ENCODE results near the gene BEND4.
A peak's percentile ranks its signal among the peaks of the same experiment; 100 is the strongest.

The BEND4 gene

GRCh38 chr4:42101446-42101975 is 50.9 kb downstream of the BEND4 start:
- peak; percentile 21 for DNase-seq

- DNase-seq: no peak
These were observed 64.1 kb downstream of the BEND4 start for GRCh38 chr4:42088386-42088785.

- DNase-seq: peak; percentile 32
These were observed 68.6 kb downstream of the BEND4 start for GRCh38 chr4:42083816-42084215.

- DNase-seq: no peak
These were observed 72.1 kb downstream of the BEND4 start for GRCh38 chr4:42080306-42080705.

GRCh38 chr4:42078184-42078801 is 74.2 kb downstream of the BEND4 start:
- DNase-seq: no peak

- no peak for DNase-seq
These were observed 78.2 kb downstream of the BEND4 start for GRCh38 chr4:42074294-42074693.

GRCh38 chr4:42070463-42070862 is 82.0 kb downstream of the BEND4 start:
- no peak for DNase-seq

GRCh38 chr4:42067264-42067663 is 85.2 kb downstream of the BEND4 start:
- no peak for DNase-seq

GRCh38 chr4:42066402-42066801 is 86.1 kb downstream of the BEND4 start:
- no peak for DNase-seq

Measured in fibroblast of skin of right biceps (primary cell).